ENCODE measurements around the gene GDPD5.

GDPD5 gene

GRCh38 chr11:75525433-75526191 lies at the start of gene GDPD5:
GDPD5 (minus strand) TSS chr11:75525941; CDS start chr11:75477735, 48,206 bp downstream.
- peak; percentile 48 for DNase-seq

DNA sequence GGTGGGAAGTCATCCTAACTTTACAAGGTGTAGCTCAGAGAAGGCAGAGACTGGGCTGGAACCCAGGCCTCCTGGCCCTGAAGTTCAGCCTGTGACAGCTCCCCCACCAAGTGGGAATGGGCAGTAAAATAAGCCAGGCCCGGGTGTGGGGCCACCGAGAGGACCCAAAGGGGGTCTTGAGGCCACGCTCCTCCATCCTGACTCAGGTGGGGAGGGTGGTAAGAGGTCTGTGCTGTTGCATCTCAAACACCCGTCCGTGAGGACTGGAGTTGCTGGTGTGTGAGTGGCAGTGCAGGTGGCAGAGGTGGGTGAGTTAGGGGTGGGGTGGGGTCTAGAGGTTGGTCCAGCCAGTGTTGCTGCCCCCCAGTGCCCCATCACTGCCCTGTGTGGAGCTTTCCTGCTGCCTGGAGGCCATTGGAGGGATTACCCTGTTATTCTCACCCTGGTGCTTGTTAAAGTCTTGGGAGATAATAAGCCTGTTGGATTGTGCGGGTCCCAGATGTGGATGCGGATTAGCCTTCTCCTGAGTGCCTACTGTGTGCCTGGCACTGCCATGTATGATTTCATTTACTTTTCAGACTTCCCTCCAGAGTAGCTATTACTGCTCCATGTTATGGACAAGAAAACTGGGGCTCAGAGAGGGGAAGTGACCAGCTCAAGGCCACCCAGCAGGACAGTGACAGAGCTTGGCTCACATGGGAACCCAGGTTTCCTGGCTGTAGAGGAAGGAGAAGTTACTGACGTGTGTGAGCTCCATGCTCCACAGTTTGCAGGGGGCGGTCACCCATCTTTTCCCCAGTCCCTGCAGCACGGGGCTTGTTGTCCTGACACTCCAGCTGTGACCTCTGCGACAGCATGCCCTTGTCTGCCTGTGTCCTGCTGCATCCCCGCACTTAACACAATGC lies 49.2 kb upstream of the GDPD5 start:
- DNase-seq = no peak

DNA sequence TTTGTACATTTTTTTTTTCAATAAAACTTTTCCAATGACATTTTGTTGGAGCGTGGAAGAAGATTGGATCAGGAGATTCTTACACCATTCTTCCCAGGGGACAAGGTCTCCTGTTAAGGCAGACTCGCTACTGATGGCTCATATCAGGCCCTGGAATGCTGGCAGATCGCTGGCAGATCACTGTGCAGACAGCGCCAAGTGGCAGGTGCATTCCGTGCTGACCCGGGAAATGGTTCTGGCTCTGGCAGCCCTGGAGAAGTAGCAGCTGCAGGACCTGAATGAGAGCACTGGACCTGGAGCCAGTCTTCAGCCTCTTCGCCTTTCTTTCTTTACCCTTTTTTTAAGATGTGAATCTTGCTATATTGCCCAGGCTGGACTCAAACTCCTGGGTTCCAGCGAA lies 47.0 kb upstream of the GDPD5 start:
- DNase-seq = no peak

GRCh38 chr11:75571625-75572024 lies 45.9 kb upstream of the GDPD5 start:
- no peak for DNase-seq

DNA sequence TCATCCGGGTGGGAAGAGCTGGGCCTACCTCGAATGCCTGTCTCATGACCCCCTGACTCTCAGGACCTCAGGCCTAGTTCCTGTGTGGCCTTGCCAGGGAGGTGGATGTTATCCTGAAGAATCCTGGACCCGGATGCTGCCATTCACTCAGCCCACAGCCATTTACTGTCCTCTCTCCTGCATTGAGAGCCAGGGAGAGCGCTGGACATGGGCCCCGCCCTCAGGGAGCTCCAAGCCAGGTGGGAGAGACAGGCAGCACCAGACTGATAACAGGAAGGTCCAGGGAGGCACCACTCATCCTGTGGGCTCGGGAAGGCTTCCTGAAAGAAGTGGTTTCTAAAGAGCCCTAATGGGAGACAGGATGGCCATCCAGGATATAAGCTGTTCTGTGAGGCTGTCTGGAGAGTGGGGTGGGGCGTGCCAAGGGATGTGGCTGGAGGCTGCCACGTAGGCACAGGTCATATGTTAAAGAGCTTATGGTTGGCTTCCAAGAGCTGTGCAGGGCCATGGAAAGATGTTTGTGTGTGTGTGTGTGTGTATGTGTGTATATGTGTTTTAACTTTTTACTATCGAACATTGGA lies 44.9 kb upstream of the GDPD5 start:
- DNase-seq = no peak

GRCh38 chr11:75568616-75569219 lies 43.0 kb upstream of the GDPD5 start:
- DNase-seq = no peak

- no peak for DNase-seq
Measured at GRCh38 chr11:75567971-75568370, 42.2 kb upstream of the GDPD5 start.

DNA sequence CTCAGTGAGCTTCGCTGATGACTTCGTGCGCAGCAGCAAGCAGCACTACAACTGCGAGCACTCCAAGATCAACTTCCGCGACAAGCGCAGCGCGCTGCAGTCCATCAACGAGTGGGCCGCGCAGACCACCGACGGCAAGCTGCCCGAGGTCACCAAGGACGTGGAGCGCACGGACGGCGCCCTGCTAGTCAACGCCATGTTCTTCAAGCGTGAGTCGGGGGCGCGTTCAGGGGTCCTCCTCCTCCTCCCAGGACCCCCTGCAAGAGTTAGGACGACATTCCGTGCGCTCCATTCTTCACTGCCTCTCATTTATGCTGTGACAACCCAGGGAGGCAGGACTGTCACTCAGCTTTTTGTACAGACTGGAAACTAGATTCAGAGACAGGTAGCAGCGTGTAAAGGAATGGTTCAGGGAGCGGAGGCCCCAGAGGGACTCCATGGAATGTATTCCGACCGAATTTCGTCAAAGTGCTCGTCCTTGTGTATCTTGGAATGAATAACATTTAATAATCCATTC lies 41.1 kb upstream of the GDPD5 start:
- DNase-seq = no peak

DNA sequence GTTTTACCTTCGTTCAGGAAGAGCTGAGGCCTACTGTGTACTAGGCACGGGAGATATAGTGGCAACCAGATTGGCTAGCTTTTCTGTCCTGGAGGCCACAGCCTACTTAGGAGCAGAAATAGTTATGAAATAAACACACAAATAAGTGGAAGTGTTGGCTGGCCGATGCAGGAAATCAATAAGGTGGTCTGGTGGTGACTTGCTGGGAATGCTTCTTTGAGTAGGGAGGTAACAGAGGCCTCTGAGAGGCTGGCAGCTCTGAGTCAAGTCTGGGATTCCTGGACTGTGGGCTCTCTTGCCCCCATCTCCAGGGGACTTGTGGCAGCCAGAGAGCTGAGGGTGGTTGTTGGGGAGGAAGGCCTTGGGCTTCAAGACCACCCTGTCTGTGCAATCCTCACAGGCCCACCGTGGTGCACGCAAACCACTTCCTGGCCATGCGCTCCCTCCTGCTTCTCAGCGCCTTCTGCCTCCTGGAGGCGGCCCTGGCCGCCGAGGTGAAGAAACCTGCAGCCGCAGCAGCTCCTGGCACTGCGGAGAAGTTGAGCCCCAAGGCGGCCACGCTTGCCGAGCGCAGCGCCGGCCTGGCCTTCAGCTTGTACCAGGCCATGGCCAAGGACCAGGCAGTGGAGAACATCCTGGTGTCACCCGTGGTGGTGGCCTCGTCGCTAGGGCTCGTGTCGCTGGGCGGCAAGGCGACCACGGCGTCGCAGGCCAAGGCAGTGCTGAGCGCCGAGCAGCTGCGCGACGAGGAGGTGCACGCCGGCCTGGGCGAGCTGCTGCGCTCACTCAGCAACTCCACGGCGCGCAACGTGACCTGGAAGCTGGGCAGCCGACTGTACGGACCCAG lies 40.4 kb upstream of the GDPD5 start:
- no peak for DNase-seq

DNA sequence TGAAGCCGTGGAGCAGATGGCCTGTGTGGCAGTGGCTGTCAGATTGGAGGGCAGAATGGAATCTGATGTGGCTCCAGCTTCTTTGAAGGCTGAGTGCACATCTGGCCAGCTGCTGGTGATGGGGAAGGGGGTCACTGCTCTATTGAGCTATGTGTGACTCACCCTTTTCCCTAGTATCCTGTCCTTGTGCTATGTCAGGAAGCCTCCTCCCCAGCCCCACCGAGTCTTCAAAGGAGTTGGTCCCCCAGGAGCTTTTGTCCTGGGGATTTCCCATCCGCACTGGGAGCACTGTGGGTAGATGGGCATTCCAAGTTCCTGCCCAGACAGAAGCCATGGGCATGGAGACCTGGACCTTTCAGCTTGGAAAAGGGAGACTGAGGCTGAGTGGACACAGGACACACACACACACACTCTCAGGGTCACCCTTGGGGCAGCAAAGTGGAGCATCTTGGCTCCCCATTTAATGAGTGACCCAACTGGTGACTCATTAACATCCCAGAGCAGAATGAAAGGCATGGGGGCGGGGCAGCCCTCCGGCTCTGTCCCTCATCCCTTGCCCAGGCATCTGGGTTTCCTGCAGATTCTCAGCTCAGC lies 39.6 kb upstream of the GDPD5 start:
- DNase-seq = no peak

GRCh38 chr11:75563978-75564552 lies 38.3 kb upstream of the GDPD5 start:
- DNase-seq = no peak

GRCh38 chr11:75563501-75563977 lies 37.8 kb upstream of the GDPD5 start:
- DNase-seq = no peak

- DNase-seq = no peak
Measured at GRCh38 chr11:75562836-75563484, 37.2 kb upstream of the GDPD5 start.

GRCh38 chr11:75562048-75562835 lies 36.5 kb upstream of the GDPD5 start, which contains the start of gene SERPINH1:
SERPINH1 (plus strand) TSS chr11:75562253; CDS start chr11:75566350, 4,097 bp downstream.
- DNase-seq = peak; percentile 72

DNA sequence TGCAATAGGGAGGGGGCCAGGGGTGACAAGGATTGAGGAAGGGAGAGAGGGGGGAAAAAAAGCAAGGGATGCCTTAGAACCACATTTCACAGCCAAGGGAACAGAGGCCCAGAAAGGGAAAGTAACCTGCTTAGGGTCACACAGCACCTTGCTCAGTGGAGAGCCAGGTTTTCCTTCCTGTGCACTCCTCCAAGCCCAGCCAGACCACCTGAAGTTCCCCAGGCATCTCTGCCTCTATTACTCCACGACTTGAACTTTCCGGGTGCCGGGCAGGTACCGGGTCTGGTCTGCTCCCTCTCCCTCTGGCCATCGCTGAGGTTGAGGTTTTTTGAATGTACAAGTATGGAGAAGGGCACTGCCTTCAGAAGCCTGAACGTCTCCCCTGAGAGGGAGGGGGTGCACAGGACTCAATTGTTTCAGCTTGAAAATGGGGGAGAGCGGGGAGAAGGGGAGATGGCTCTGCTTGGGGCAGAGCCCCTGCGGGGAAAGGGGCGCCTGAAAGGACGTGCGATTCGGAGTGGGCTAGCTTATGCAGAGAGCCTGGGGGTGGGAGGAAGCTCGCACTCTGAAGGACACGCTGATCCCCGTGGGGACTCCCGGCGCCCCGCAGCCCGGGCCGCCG lies 35.8 kb upstream of the GDPD5 start:
- no peak for DNase-seq

- no peak for DNase-seq
Measured at GRCh38 chr11:75560644-75561043, 34.9 kb upstream of the GDPD5 start.

GRCh38 chr11:75558939-75559843 lies 33.5 kb upstream of the GDPD5 start:
- no peak for DNase-seq
